Amygdala (tissue), 56 donors: ENCODE measurements around the gene FUT8.
"Not testable (repeated sequence)": the region's sequence is repeated elsewhere in the genome, so short reads cannot be mapped to it uniquely, and the experiment has no call there.

Source experiments
- DNase-seq, 56 donors: peaks; one replicate each; lab custom pipeline; 2025; lab: John Stamatoyannopoulos, UW

Gene FUT8

DNA sequence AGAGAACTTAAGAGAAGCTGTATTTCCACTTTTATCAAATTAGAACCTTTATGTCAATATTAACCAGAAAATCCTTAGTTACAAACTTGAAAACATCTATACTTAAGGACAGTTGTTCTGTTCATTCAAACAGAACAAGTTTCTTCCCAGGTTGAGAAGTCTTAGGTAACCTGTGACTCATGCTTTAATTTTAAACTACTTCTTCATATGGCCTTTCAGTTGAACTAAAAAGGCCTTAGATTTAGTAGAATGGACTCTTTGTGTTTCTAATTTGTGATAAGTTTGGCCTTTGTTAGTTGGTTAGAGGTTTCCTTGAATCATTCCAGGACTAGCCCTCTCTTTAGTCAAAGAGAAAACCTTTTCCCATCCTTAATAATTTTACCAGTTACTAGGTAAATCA is 274.2 kb downstream of the FUT8 start:
- DNase-seq: no peak

DNA sequence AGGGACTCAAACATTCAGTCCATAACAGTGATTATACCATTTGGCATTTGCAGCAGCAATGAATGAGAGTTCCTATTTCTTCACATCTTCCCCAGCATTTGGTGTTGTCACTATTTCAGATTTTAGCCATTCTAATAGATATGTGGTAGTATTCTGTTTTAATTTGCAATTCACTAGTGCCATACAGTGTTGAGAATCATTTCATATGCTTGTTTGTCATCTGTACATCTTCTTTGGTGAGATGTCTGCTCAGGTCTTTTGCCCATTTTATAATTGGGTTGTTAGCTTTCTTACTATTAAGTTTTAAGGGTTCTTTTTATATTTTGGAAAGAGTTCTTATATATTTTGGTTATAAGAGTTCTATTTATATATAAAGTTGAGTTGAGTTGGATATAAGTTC is 276.5 kb downstream of the FUT8 start:
- no peak for DNase-seq

- not testable (repeated sequence) for DNase-seq
Measured at GRCh38 chr14:65692566-65692965, 280.0 kb downstream of the FUT8 start.

DNA sequence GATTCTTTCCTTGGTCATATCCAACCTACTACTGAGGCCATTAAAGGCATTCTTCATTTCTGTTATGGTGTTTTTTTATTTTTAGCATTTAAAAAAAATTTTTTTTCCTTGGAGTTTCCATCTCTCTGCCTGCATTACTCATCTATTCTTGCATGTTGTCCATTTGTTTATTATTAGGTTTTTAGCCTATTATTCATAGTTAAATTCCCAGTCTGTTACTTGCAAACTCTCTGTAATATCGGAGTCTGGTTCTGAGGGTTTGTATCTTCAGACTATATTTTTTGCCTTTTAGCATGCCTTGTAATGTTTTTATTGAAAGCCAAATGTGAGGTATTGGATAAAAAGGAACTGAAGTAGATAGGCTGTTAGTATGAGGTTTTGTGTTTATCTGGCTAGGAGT is 284.3 kb downstream of the FUT8 start:
- DNase-seq: no peak

DNA sequence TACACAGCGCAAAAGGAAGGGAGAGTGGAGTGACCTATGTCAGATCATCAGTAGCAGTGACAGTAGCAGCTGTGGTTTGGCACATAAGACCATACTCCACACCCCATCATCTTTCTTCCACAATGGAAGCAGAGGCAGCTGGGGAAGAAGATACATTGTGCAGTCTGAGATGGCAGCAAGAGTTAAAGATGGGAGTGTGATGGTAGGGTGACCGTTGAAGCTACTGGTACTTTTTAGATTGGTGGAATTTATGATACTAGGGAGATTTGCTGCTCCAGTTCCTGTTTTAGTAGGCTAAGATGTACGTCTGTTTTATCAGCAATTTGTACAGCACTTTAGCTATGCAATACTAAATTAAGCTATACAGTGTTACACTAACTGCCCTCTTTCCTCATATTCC is 291.0 kb downstream of the FUT8 start:
- no peak for DNase-seq

DNA sequence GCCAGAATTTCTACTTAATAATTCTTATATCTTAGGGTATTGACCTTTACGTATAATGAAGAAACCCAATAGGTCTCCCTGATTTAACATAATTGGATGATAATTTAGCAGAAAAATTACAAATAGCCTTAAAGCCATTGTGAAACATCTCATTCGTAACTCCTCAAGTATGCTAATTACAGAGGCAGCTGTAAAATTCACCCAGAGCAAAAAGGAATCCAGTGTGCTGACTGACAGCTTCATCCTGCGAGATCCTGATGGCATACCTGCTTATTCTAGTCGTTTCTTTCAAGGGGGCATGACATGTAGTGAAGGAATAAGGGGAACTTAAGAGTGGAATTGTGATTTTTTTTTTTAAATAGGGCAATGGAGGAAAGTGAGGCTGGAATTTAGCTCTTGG is 291.5 kb downstream of the FUT8 start:
- no peak for DNase-seq

DNA sequence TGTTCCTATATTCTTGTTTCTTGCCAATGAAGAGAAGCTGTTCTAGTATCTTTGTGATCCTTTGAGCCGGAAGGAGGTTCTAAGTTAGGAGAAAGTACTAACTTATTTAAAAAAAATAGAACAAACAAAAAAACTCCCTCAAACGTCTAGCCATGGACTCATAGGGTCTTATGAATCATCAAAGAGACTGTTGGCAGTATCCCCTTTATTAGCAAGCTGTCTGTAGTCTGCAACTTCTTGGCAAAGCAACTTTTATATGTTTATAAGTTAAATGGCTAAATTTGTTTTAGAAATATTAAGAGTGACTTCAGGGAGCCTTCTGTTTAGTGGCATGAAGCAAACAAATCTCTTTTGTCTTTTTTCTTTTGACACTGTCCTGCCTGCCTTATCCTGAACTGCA is 291.9 kb downstream of the FUT8 start:
- DNase-seq: no peak

DNA sequence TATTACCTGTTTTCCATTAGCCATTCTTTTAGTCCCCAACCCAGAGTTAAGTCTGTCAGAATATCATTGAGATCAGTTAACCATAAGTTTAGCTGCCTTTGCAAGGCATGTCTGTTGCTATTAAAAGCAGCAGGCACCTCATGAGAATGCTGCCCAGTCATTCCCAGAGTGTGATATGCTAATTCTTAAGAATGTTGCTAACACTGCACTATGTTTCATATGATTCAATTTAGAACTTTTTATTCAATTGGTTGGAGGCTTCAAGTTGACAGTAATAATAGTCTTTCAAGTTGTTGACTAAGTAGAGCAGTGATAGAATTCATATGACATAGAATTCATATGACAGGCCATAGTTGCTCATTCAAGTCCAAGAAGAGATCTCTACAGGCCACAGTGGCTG is 292.3 kb downstream of the FUT8 start:
- DNase-seq: no peak

GRCh38 chr14:65709576-65709975 is 297.0 kb downstream of the FUT8 start:
- no peak for DNase-seq

GRCh38 chr14:65716813-65717212 is 304.3 kb downstream of the FUT8 start:
- not testable (repeated sequence) for DNase-seq

- DNase-seq: not testable (repeated sequence)
Measured at GRCh38 chr14:65717384-65717915, 304.9 kb downstream of the FUT8 start.

GRCh38 chr14:65718629-65719028 is 306.1 kb downstream of the FUT8 start:
- no peak for DNase-seq

DNA sequence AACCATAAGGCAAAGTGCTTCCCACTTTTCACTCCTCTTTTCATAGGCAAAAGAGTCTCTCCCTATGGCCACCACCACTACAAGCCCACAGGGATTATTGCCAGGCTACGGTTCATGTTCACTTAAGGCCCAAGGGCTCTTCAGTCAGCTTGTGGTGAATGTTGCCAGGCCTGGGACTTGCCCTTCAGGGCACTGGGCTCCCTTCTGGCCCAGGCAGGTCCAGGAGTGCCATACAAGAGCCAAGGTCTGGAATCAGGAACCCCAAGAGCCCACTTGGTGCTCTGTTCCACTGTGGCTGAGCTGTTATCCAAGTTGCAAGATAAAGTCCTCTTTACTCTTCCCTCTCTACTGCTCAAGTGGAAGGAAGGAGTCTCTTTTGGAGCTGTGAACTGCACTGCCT is 307.6 kb downstream of the FUT8 start:
- DNase-seq: no peak

DNA sequence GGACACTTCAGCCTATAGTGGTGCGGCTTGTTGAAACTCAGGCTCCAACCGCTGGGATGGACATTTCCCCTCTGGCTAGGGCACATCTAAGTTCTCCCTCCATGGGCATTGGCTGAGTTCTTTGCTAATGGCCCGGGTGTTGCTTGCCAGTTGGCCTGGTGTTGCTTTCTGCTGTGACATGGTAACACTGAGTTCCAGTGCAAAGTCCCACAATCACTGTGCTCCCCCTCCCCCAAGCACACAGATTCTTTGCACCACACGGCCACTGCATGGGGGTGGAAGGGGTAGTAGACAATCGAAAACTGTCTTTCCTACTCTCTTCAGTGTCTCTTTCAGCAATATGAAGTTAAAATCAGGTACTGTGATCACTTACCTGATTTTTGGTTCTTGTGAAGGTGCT is 308.2 kb downstream of the FUT8 start:
- no peak for DNase-seq

GRCh38 chr14:65723348-65723747 is 310.8 kb downstream of the FUT8 start:
- DNase-seq: no peak

DNA sequence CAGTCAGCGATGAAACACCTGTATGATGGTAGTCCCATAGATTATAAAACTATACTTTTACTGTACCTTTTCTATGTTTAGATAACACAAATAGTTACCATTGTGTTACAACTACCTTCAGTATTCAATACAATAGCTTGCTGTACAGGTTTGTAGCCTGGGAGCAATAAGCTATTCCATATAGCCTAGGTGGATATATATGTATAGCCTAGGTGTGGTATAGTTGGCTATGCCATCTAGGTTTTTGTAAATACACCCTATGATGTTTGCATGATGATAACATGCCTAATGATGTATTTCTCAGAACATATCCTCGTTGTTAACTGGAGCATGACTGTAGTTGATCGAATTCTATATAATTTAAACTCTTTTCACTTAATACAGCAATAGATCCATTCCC is 316.1 kb downstream of the FUT8 start:
- DNase-seq: no peak

DNA sequence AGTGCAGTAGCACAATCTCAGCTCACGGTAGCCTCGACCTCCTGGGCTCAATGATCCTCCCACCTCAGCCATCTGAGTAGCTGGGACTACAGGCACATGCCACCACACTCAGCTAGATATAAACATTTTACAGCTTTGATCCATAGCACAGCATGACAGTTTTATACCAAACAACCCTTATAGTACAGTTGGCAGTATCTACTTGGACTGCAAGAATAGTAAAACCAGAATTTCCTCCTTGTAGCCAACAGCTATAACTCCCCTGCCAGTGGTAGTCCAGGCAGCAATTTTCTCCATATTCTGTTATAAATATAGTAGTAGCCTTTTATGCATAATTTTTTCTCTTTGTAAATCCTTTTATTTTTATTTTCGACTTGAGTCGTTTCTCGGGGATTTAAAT is 317.0 kb downstream of the FUT8 start:
- DNase-seq: no peak

GRCh38 chr14:65731933-65732506 is 319.5 kb downstream of the FUT8 start:
- DNase-seq: no peak

- no peak for DNase-seq
Measured at GRCh38 chr14:65738339-65738738, 325.8 kb downstream of the FUT8 start.

GRCh38 chr14:65745396-65746190 is 333.1 kb downstream of the FUT8 start:
- no peak for DNase-seq

DNA sequence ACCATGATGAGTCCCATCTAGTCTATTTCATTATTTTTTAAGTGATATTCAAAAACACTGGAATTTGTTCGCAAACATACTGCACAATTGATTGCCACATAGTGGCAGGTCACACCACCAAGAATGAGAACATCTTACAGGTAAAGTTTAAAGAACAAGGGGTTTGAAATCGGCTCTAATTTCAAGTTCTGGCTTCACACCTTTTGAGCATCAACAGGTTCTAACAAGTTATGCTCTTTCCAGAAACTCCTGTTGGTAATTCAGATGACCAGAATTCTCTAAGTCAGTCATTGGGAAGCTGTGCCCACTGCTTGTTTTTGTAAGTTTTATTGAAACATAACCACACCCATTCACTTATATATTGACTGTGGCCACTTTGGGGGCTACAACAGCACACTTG is 336.3 kb downstream of the FUT8 start:
- DNase-seq: no peak

DNA sequence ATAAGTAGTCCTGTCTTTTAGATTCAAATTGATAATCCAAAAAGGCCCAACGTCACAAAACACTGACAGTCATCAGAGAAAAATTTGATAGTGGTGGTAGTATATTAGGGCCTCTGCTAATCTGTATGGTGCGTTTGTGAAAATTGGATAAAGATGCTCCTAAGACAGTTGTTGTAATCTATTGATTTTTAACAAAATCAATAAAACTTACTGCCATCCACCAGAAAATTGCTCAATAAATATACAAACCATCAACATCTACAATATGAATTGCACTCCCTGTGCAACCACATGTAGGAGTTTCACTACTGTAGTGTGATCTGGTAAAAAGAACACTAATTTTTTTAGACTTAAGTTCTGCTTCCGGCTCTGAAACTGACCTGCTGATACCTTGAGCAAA is 336.8 kb downstream of the FUT8 start:
- no peak for DNase-seq
